ENCODE results near the gene MT1E. TPM values are rescaled to one million over a fixed set of nuclear protein-coding genes. Genes with fewer than 3 reads are reported as not detected.

Gene MT1E
- total and polyA plus RNA-seq, 2 of the 13 experiments (the other 11 are each of a cell fraction or from before 2014, with no cell fraction given) = 110 to 1,072 TPM

DNA sequence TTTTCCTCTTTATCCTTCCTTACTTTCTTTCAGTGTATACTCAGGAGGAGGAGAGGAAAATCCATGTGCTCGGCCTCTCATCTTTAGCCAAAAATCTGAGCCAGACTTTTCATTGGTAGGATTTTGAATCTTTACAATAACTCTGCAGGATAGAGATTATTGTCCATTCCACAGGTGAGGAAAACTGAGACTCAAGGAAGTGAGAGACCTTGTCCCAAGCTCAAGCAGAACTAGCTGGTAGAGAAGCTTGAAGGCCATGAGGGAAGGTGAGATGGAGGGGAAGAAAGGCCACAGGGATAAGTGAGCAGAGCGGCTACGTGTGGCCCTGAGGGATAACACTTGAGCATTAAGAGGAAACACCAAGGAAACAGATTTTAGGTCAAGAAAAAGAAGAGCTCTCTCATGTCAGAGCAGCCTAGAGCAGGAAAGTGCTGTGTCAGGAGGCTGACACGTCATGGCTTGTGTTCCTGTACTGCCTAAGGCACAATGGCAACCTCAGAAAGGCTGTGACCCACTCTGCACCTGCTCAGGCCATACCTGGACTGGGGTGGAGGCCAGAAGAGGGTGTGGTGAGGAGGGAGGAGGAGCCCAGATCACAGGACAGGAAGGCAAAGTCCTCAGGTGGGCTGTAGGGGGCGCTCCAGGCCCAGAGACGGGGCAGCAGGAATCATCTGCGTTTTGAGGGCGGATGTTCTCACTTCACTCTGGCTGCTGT is 48.8 kb upstream of the MT1E start (continued):
- TF ChIP-seq ZNF607 (CRISPR knock-in tag; IDR thresholded peaks at IDR 0.05; ENCODE audit: borderline replicate concordance) = peak; percentile 66; the same call in 1 of the 2 replicates
- peak; percentile 41; the same call in 1 of the 2 replicates for TF ChIP-seq ZFX (CRISPR knock-in tag; IDR thresholded peaks at IDR 0.05; ENCODE audit: low read depth)
- peak; percentile 60; the same call in 1 of the 2 replicates for TF ChIP-seq MIXL1 (CRISPR knock-in tag; IDR thresholded peaks at IDR 0.05)
- TF ChIP-seq ZBTB20 (CRISPR knock-in tag; IDR thresholded peaks at IDR 0.05; ENCODE audit: borderline replicate concordance, low read depth) = 0 out of 2 replicates have a peak, but pooled peaks have one; percentile 41
- TF ChIP-seq, protein P1, sequence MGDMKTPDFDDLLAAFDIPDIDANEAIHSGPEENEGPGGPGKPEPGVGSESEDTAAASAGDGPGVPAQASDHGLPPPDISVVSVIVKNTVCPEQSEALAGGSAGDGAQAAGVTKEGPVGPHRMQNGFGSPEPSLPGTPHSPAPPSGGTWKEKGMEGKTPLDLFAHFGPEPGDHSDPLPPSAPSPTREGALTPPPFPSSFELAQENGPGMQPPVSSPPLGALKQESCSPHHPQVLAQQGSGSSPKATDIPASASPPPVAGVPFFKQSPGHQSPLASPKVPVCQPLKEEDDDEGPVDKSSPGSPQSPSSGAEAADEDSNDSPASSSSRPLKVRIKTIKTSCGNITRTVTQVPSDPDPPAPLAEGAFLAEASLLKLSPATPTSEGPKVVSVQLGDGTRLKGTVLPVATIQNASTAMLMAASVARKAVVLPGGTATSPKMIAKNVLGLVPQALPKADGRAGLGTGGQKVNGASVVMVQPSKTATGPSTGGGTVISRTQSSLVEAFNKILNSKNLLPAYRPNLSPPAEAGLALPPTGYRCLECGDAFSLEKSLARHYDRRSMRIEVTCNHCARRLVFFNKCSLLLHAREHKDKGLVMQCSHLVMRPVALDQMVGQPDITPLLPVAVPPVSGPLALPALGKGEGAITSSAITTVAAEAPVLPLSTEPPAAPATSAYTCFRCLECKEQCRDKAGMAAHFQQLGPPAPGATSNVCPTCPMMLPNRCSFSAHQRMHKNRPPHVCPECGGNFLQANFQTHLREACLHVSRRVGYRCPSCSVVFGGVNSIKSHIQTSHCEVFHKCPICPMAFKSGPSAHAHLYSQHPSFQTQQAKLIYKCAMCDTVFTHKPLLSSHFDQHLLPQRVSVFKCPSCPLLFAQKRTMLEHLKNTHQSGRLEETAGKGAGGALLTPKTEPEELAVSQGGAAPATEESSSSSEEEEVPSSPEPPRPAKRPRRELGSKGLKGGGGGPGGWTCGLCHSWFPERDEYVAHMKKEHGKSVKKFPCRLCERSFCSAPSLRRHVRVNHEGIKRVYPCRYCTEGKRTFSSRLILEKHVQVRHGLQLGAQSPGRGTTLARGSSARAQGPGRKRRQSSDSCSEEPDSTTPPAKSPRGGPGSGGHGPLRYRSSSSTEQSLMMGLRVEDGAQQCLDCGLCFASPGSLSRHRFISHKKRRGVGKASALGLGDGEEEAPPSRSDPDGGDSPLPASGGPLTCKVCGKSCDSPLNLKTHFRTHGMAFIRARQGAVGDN (CRISPR knock-in tag; IDR thresholded peaks at IDR 0.05) = peak; percentile 58
- TF ChIP-seq KLF11 (CRISPR knock-in tag; IDR thresholded peaks at IDR 0.05) = no peak
- 0 out of 2 replicates have a peak, but pooled peaks have one; percentile 46 for TF ChIP-seq FOXO1 (CRISPR knock-in tag; IDR thresholded peaks at IDR 0.05)
- peak; percentile 78 for TF ChIP-seq ELF3 (CRISPR knock-in tag; IDR thresholded peaks at IDR 0.05)
- peak; percentile 52 for TF ChIP-seq CREB1 (IDR thresholded peaks at IDR 0.05)
- TF ChIP-seq CREB1 (CRISPR knock-in tag; IDR thresholded peaks at IDR 0.05) = no peak
- peak; percentile 75 for TF ChIP-seq KDM2A (CRISPR knock-in tag; IDR thresholded peaks at IDR 0.05; ENCODE audit: borderline replicate concordance, low read depth)
- no peak for TF ChIP-seq HMG20B (CRISPR knock-in tag; conservative IDR thresholded peaks at IDR 0.05)
- 0 out of 2 replicates have a peak, but pooled peaks have one; percentile 20 for TF ChIP-seq KDM5B (CRISPR knock-in tag; IDR thresholded peaks at IDR 0.05; ENCODE audit: borderline replicate concordance)
- TF ChIP-seq CC2D1A (CRISPR knock-in tag; IDR thresholded peaks at IDR 0.05) = no peak
- peak; percentile 78 for TF ChIP-seq ZNF781 (CRISPR knock-in tag; IDR thresholded peaks at IDR 0.05; ENCODE audit: borderline replicate concordance, not compliant biosample characterization)
- TF ChIP-seq IRF1 (CRISPR knock-in tag; IDR thresholded peaks at IDR 0.05; ENCODE audit: low read depth) = no peak
- TF ChIP-seq ZNF335 (CRISPR knock-in tag; IDR thresholded peaks at IDR 0.05) = peak; percentile 53; the same call in 1 of the 2 replicates
- peak; percentile 50; the same call in 1 of the 2 replicates for TF ChIP-seq TMF1 (CRISPR knock-in tag; IDR thresholded peaks at IDR 0.05; ENCODE audit: low read depth)
- no peak for TF ChIP-seq SRSF9 (IDR thresholded peaks at IDR 0.05; ENCODE audit: borderline replicate concordance, insufficient read depth, low read depth, low read length, poor library complexity, severe bottlenecking)
- 0 out of 2 replicates have a peak, but pooled peaks have one; percentile 23 for TF ChIP-seq ZNF563 (CRISPR knock-in tag; IDR thresholded peaks at IDR 0.05)
- TF ChIP-seq, protein P2, sequence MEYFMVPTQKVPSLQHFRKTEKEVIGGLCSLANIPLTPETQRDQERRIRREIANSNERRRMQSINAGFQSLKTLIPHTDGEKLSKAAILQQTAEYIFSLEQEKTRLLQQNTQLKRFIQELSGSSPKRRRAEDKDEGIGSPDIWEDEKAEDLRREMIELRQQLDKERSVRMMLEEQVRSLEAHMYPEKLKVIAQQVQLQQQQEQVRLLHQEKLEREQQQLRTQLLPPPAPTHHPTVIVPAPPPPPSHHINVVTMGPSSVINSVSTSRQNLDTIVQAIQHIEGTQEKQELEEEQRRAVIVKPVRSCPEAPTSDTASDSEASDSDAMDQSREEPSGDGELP (IDR thresholded peaks at IDR 0.05; ENCODE audit: borderline replicate concordance, low read depth) = peak; percentile 47; the same call in 1 of the 2 replicates
- TF ChIP-seq ZNF788 (CRISPR knock-in tag; IDR thresholded peaks at IDR 0.05; ENCODE audit: borderline replicate concordance) = peak; percentile 18; the same call in 1 of the 2 replicates
- TF ChIP-seq EP300 (IDR thresholded peaks at IDR 0.05; ENCODE audit: low read depth in 2 of 2, low read length in 2 of 2) = no peak
- 0 out of 2 replicates have a peak, but pooled peaks have one; percentile 13 for TF ChIP-seq EP300 (CRISPR knock-in tag; IDR thresholded peaks at IDR 0.05; ENCODE audit: borderline replicate concordance)
- 0 out of 2 replicates have a peak, but pooled peaks have one; percentile 54 for TF ChIP-seq IRF2 (CRISPR knock-in tag; IDR thresholded peaks at IDR 0.05)

Measured in HepG2 (cell line).